K562 (cell line): ENCODE measurements around the gene HOXA7. TPM values are rescaled to one million over a fixed set of nuclear protein-coding genes. Genes with fewer than 3 reads are reported as not detected.

Experiments
- ATAC-seq: fragments of 200-7000 bp; cut with Tn5 transposase; 3 replicates; pipeline ENCODE4 v1.9.1; 2020; ENCODE audit warnings: moderate library complexity
- BruUV-seq: library from RNA; stranded (reverse); fragments of 400-500 nt; replicated peaks from 2 replicates; lab custom pipeline; 2021; lab: Mats Ljungman, UMichigan
- CTCF ChIA-PET: fragments of 300-600 bp; formaldehyde crosslinking; extraction: SDS; loops from one replicate; lab custom pipeline; 2021; ENCODE audit warnings: low intra/inter-chr PET ratio; lab: Yijun Ruan, JAX
- POLR2A ChIA-PET: fragments of 300-600, 350-650 bp; sonication (Branson Sonifier 250); formaldehyde crosslinking; extraction: SDS; loops from one replicate; lab custom pipeline; 2021; ENCODE audit warnings: antibody characterized with exemption, inconsistent platforms; lab: Yijun Ruan, JAX
- DNase-seq, 4 experiments: peaks; one replicate each; pipeline versions ENCODE4 v3.0.0 to v3.0.0-alpha.2; 2011 to 2018; ENCODE audit warnings: low spot score in 3 of 4, mixed read lengths in 3 of 4; ENCODE audit errors: extremely low read depth in 1 of 4
- FAIRE-seq: peaks from 2 replicates; lab custom pipeline; 2011; peaks lifted over from hg19 to GRCh38; lab: Jason Lieb, UNC
- H2AFZ ChIP-seq: 2 replicates; pipeline ENCODE4 v1.6.0; 2011; ENCODE audit warnings: low read depth, low read length, control low read depth, inconsistent platforms
- H3K27ac ChIP-seq: fragments of 200-600 bp; 3 replicates; pipeline ENCODE4 v1.8.0; 2011; ENCODE audit warnings: low read depth, mild to moderate bottlenecking, control low read depth, inconsistent platforms, low read length, moderate library complexity, mixed read lengths; ENCODE audit errors: extremely low read depth
- H3K27me3 ChIP-seq, 2 experiments: fragments of 300-600 bp in 1 of 2; 2 replicates in 1 of 2; 3 replicates in 1 of 2; pipeline versions ENCODE4 v1.6.0 to v1.8.0; 2011; ENCODE audit warnings: inconsistent platforms in 2 of 2, low read length in 2 of 2, mild to moderate bottlenecking in 1 of 2, mixed read lengths in 1 of 2, moderate library complexity in 1 of 2; ENCODE audit not compliant: control insufficient read depth in 2 of 2, insufficient read depth in 2 of 2
- H3K36me3 ChIP-seq: fragments of 300-600 bp; 3 replicates; pipeline ENCODE4 v1.8.0; 2011; ENCODE audit warnings: mild to moderate bottlenecking, low read length, inconsistent platforms; ENCODE audit not compliant: control insufficient read depth, insufficient read depth
- H3K4me1 ChIP-seq, 2 experiments: fragments of 200-600 bp in 1 of 2; replicated peaks in 1 of 2; 2 replicates in 1 of 2; 3 replicates in 1 of 2; pipeline versions ENCODE4 v1.5.1 to v1.8.0; 2011; ENCODE audit warnings: inconsistent platforms in 2 of 2, low read length in 2 of 2, mild to moderate bottlenecking in 1 of 2, mixed read lengths in 1 of 2, moderate library complexity in 1 of 2; ENCODE audit not compliant: control insufficient read depth in 2 of 2, insufficient read depth in 2 of 2
- H3K4me2 ChIP-seq: 2 replicates; pipeline ENCODE4 v1.6.1; 2011; ENCODE audit warnings: low read length, control low read depth, inconsistent platforms, mixed read lengths; ENCODE audit not compliant: insufficient read depth
- H3K4me3 ChIP-seq: fragments of 200-600 bp; sonication (generic), shearing (Covaris generic); 2 replicates; pipeline ENCODE4 v1.5.1; 2016; ENCODE audit warnings: control low read depth, inconsistent platforms
- H3K79me2 ChIP-seq: fragments of 200-600 bp; 3 replicates; pipeline ENCODE4 v1.8.0; 2011; ENCODE audit warnings: low read length, inconsistent platforms; ENCODE audit not compliant: control insufficient read depth, insufficient read depth
- H3K9ac ChIP-seq, 2 experiments: 2 replicates each; pipeline versions ENCODE4 v1.6.0 to v1.6.1; 2011; ENCODE audit warnings: low read depth in 2 of 2, low read length in 2 of 2, control low read depth in 1 of 2, inconsistent platforms in 1 of 2, mild to moderate bottlenecking in 1 of 2, mixed read lengths in 1 of 2; ENCODE audit not compliant: insufficient read depth in 1 of 2
- H3K9me1 ChIP-seq: one replicate; pipeline ENCODE4 v1.6.0; 2011; ENCODE audit warnings: inconsistent platforms, mild to moderate bottlenecking, low read length, moderate library complexity; ENCODE audit not compliant: control insufficient read depth, insufficient read depth
- H3K9me3 ChIP-seq: replicated peaks from 2 replicates; pipeline ENCODE4 v1.5.1; 2011; ENCODE audit warnings: low read depth, low read length, inconsistent platforms; ENCODE audit not compliant: control insufficient read depth, insufficient read depth
- H4K20me1 ChIP-seq: replicated peaks from 2 replicates; pipeline ENCODE4 v1.6.1; 2011; ENCODE audit warnings: low read length, inconsistent platforms, mixed read lengths; ENCODE audit not compliant: control insufficient read depth, insufficient read depth
- ARNT ChIP-seq, 2 experiments: fragments of 450-650 bp; IDR thresholded peaks; 2 replicates each; pipeline ENCODE4 v1.6.1; 2016; ENCODE audit warnings: mild to moderate bottlenecking in 1 of 2
- CEBPG ChIP-seq, 3 experiments: fragments of 200-800 bp in 1 of 3; sonication (Bioruptor generic) in 1 of 3; sonication (generic) in 1 of 3; formaldehyde crosslinking in 1 of 3; IDR thresholded peaks in 2 of 3; conservative IDR thresholded peaks in 1 of 3; 2 replicates each; pipeline versions ENCODE4 v1.6.1 to v1.8.0; 2016 to 2022; ENCODE audit warnings: missing compliant biosample characterization in 2 of 3, missing genetic modification characterization in 2 of 3, mild to moderate bottlenecking in 1 of 3, missing genetic modification reagents in 1 of 3
- ETV6 ChIP-seq, 3 experiments: fragments of 150-350 bp in 1 of 3; sonication (generic) in 1 of 3; formaldehyde crosslinking in 1 of 3; IDR thresholded peaks; 2 replicates each; pipeline versions ENCODE4 v1.6.1 to v1.8.0; 2014 to 2022; ENCODE audit warnings: borderline replicate concordance in 2 of 3, low read depth in 2 of 3, antibody characterized with exemption in 1 of 3, low read length in 1 of 3, mild to moderate bottlenecking in 1 of 3, missing genetic modification reagents in 1 of 3
- IRF1 ChIP-seq: sonication (generic); formaldehyde crosslinking; IDR thresholded peaks from 2 replicates; pipeline ENCODE4 v1.8.0; 2022; ENCODE audit warnings: missing genetic modification reagents, mild to moderate bottlenecking, borderline replicate concordance
- MTA1 ChIP-seq: fragments of 450-650 bp; IDR thresholded peaks from 2 replicates; pipeline ENCODE4 v1.6.1; 2017; ENCODE audit warnings: borderline replicate concordance
- SMAD3 ChIP-seq: fragments of 450-650 bp; formaldehyde crosslinking; conservative IDR thresholded peaks from 2 replicates; pipeline ENCODE4 v1.4.0; 2020; ENCODE audit warnings: mild to moderate bottlenecking
- SPI1 ChIP-seq: IDR thresholded peaks from 2 replicates; pipeline ENCODE4 v1.6.1; 2011; ENCODE audit warnings: low read depth, low read length, control low read depth, borderline replicate concordance
- TRIM24 ChIP-seq, 2 experiments: fragments of 450-650 bp; IDR thresholded peaks; 2 replicates each; pipeline ENCODE4 v1.6.1; 2016
- WGBS: fragments of 100-300 bp; shearing (Covaris generic); methylation state at CpG from one replicate; pipeline ENCODE4 v1.1.6; 2016; ENCODE audit warnings: low coverage, mixed read lengths; ENCODE audit not compliant: insufficient coverage; ENCODE audit errors: missing lambda C conversion rate; 5-methylcytosine and 5-hydroxymethylcytosine counted together
- in situ Hi-C: fragments of 300-500 bp; cut with MboI; formaldehyde crosslinking; loops from 4 replicates; pipeline ENCODE4 v1.15.0; 2018; ENCODE audit warnings: inconsistent platforms, mixed read lengths
- intact Hi-C: fragments of 100-400 bp; cut with micrococcal nuclease; formaldehyde crosslinking; loops from 2 replicates; pipeline ENCODE4 v1.14.2; 2022
- polyA plus RNA-seq, 8 experiments: library from polyadenylated mRNA; depleted of rRNA in 4 of 8; stranded (reverse) in 5 of 8; unstranded in 3 of 8; fragments of >200 nt; fragmentation: Nextera tagmentation in 2 of 8; fragmentation: Illumina TruSeq in 1 of 8; extraction: Ambion mirVana in 2 of 8; extraction: Trizol in 1 of 8; gene quantifications; 2 replicates each; pipeline versions ENCODE4 v1.2.1 to v1.2.3, GENCODE V29; 2011 to 2014; ENCODE audit warnings: inconsistent platforms in 1 of 8, missing spikeins in 1 of 8
- total RNA-seq, 7 experiments: library from RNA; depleted of rRNA in 6 of 7; stranded (reverse); fragments of >200 nt in 6 of 7; fragmentation: Illumina TruSeq in 2 of 7; extraction: Trizol in 2 of 7; gene quantifications; 2 replicates each; pipeline versions ENCODE4 v1.2.1 to v1.2.3, GENCODE V29; 2011 to 2021; ENCODE audit warnings: low replicate concordance in 1 of 7
- TF ChIP-seq, protein P1 (sequence below): fragments of 200-400 bp; formaldehyde crosslinking; IDR thresholded peaks from 2 replicates; pipeline ENCODE4 v1.6.1; 2017; ENCODE audit warnings: mild to moderate bottlenecking, low read depth, low read length, moderate library complexity

HOXA7 gene
- total and polyA plus RNA-seq, 9 of the 15 experiments (the other 6 are each of a cell fraction or from before 2014, with no cell fraction given), result not detected

DNA sequence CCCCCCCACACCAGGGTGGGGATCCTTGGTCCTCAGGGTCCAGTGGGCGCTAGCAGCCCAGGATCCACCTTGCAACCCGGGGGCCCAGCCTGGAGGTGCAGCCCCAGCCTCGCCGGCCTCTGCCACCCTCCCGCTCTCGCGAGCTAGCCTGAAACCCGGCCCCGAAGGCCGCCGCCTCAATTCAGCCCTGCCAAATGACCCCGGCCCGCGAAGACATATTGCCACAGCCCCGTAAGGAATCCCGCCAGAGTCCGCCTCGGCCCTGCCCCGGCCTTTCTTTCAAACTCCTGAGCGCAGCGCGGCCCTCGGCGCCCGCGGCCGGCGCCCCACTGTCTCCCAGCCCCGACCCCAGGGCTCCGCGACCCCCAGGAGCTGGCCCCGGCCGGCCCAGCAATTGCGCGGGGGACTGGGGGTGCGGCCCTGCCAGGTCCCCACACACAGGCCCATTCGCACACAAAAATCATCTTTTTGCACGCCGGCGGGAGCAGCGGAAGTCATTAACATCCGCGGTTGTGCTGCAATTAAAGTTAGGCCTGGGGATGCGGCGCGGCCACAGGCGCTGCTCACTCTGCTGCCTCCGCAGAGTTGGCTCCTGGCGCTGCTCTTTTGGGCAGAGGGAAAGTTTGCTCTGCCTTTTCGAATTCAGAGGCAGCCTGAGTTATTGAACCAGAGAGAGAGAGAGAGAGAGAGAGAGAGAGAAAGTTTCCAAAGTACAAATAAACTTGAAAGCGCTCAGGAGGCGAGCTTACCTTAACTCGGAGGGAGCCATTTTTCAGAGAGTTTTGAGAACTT, 16.9 kb downstream of the HOXA7 start:
- Histone ChIP-seq H3K4me2 (no peak overlapping the region), H3K4me1 (peaks cover 7 to 8% of the 10 kb centered on the region in 2 experiments; a peak in 2 of 5 replicates), H3K9me3 (no peaks in the 10 kb centered on the region), H3K9ac (no peak overlapping the region), H3K27ac (no peak overlapping the region), H3K27me3 (peaks cover 26 to 64% of the 10 kb centered on the region in 2 experiments), H3K36me3 (no peaks in the 10 kb centered on the region), H2AFZ (no peak overlapping the region), H3K4me3 (no peak overlapping the region), H3K9me1 (no peaks in the 10 kb centered on the region), H4K20me1 (no peaks in the 10 kb centered on the region), H3K79me2 (no peaks in the 10 kb centered on the region)
- CTCF ChIA-PET, result no interaction called here
- no TSS peak for BruUV-seq
- in situ Hi-C loops (loop anchor here (10.0 kb wide), 1 partner anchor 285 kb away; no protein-coding TSS in a partner anchor), intact Hi-C loops (no loop called here)
- no peak for TF ChIP-seq TRIM24 (IDR thresholded peaks at IDR 0.05)
- no peak for TF ChIP-seq MTA1
- TF ChIP-seq SPI1, result no peak
- no peak for TF ChIP-seq CEBPG (CRISPR knock-in tag; IDR thresholded peaks at IDR 0.05)
- no peak for TF ChIP-seq CEBPG (tag; conservative IDR thresholded peaks at IDR 0.05 in 1 of 2, IDR thresholded peaks at IDR 0.05 in 1 of 2)
- no peak for TF ChIP-seq ARNT (IDR thresholded peaks at IDR 0.05)
- TF ChIP-seq SMAD3 (CRISPR knock-in tag), result no peak
- TF ChIP-seq ETV6 (IDR thresholded peaks at IDR 0.05; ENCODE audit: borderline replicate concordance in 1 of 2, low read depth in 2 of 2, low read length in 1 of 2), result no peak
- no peak for TF ChIP-seq ETV6 (CRISPR knock-in tag; IDR thresholded peaks at IDR 0.05; ENCODE audit: borderline replicate concordance)
- no peak for TF ChIP-seq IRF1 (CRISPR knock-in tag)
- TF ChIP-seq, protein P1, sequence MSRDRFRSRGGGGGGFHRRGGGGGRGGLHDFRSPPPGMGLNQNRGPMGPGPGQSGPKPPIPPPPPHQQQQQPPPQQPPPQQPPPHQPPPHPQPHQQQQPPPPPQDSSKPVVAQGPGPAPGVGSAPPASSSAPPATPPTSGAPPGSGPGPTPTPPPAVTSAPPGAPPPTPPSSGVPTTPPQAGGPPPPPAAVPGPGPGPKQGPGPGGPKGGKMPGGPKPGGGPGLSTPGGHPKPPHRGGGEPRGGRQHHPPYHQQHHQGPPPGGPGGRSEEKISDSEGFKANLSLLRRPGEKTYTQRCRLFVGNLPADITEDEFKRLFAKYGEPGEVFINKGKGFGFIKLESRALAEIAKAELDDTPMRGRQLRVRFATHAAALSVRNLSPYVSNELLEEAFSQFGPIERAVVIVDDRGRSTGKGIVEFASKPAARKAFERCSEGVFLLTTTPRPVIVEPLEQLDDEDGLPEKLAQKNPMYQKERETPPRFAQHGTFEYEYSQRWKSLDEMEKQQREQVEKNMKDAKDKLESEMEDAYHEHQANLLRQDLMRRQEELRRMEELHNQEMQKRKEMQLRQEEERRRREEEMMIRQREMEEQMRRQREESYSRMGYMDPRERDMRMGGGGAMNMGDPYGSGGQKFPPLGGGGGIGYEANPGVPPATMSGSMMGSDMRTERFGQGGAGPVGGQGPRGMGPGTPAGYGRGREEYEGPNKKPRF, result no peak
- ATAC-seq (no peak), FAIRE-seq (no peak), DNase-seq (no peak)
- POLR2A ChIA-PET, result interaction anchor here (0.6 to 0.8 kb wide), 2 partner anchors 11 to 1988 kb away, joined by 3 to 5 read pairs; no protein-coding TSS in a partner anchor
- 22% methylated on average over 25 of the region's 53 CpGs for WGBS
